C4-2B (cell line): ENCODE data around the gene SRBD1.

Source experiments
- CTCF ChIP-seq: fragments of 450-650 bp; conservative IDR thresholded peaks from 2 replicates; pipeline ENCODE4 v1.5.1; 2017; ENCODE audit warnings: mild to moderate bottlenecking
- ZFX ChIP-seq: fragments of 450-650 bp; IDR thresholded peaks from 2 replicates; pipeline ENCODE4 v1.6.1; 2017

- TF ChIP-seq CTCF (no peak), ZFX (no peak)
Measured at GRCh38 chr2:45368792-45369191, 242.3 kb downstream of the SRBD1 start.
